Central memory CD4-positive, alpha-beta T cell (primary cell): ENCODE results near the gene ARID3C.
"Not testable (repeated sequence)": the region's sequence is repeated elsewhere in the genome, so short reads cannot be mapped to it uniquely, and the experiment has no call there.

ENCODE experiments used
- DNase-seq: peaks from one replicate; pipeline ENCODE4 v3.0.0; 2022

Gene ARID3C

GRCh38 chr9:34651876-34652601 lies 23.2 kb upstream of the ARID3C start, which contains the start of gene IL11RA:
IL11RA (plus strand) TSS chr9:34652185; CDS start chr9:34655218, 3,033 bp downstream.
- no peak for DNase-seq

GRCh38 chr9:34651321-34651720 lies 22.5 kb upstream of the ARID3C start:
- no peak for DNase-seq

GRCh38 chr9:34650816-34651215 lies 21.9 kb upstream of the ARID3C start:
- DNase-seq: no peak

- DNase-seq: no peak
These were observed 19.8 kb upstream of the ARID3C start for GRCh38 chr9:34648673-34649072.

GRCh38 chr9:34647651-34648050 lies 18.8 kb upstream of the ARID3C start:
- no peak for DNase-seq

- DNase-seq: no peak
These were observed 18.2 kb upstream of the ARID3C start for GRCh38 chr9:34647084-34647403.

GRCh38 chr9:34646211-34647083 lies 17.6 kb upstream of the ARID3C start, which contains the start of gene GALT:
GALT (plus strand) TSS chr9:34646675; CDS start chr9:34646705, 30 bp downstream.
- DNase-seq: peak; percentile 87

GRCh38 chr9:34644766-34645314 lies 16.0 kb upstream of the ARID3C start:
- no peak for DNase-seq

- no peak for DNase-seq
These were observed 13.8 kb upstream of the ARID3C start for GRCh38 chr9:34642679-34643078.

- DNase-seq: not testable (repeated sequence)
These were observed 10.5 kb upstream of the ARID3C start for GRCh38 chr9:34639322-34639721.

GRCh38 chr9:34638138-34638445 lies 9.2 kb upstream of the ARID3C start:
- no peak for DNase-seq

- DNase-seq: peak; percentile 91
These were observed 8.7 kb upstream of the ARID3C start, which contains the start of gene SIGMAR1 for GRCh38 chr9:34637356-34638137. SIGMAR1 (minus strand) TSS chr9:34637787; CDS start chr9:34637697, 90 bp downstream.

- DNase-seq: no peak
These were observed 8.0 kb upstream of the ARID3C start for GRCh38 chr9:34636791-34637355.

- DNase-seq: no peak
These were observed 6.7 kb upstream of the ARID3C start for GRCh38 chr9:34635556-34635955.

GRCh38 chr9:34634551-34635248 lies 5.8 kb upstream of the ARID3C start:
- no peak for DNase-seq

- DNase-seq: peak; percentile 70
These were observed 5.1 kb upstream of the ARID3C start for GRCh38 chr9:34633851-34634550.

GRCh38 chr9:34633166-34633565 lies 4.3 kb upstream of the ARID3C start:
- DNase-seq: no peak

GRCh38 chr9:34630402-34631154 lies 1.7 kb upstream of the ARID3C start:
- no peak for DNase-seq

GRCh38 chr9:34629491-34629808 lies 584 bp upstream of the ARID3C start:
- DNase-seq: no peak
